KMS-11 (cell line): ENCODE measurements around the gene AXIN1.

Experiments
- H2AFZ ChIP-seq: fragments of 200-600 bp; sonication (generic); 2 replicates; pipeline ENCODE4 v1.6.1; 2016; ENCODE audit warnings: antibody characterized with exemption, mixed run types, low read depth
- H3K27ac ChIP-seq: fragments of 200-600 bp; sonication (generic); 2 replicates; pipeline ENCODE4 v1.6.1; 2016; ENCODE audit warnings: mild to moderate bottlenecking, mixed run types
- H3K27me3 ChIP-seq: fragments of 200-600 bp; sonication (generic); 2 replicates; pipeline ENCODE4 v1.6.1; 2017; ENCODE audit warnings: mild to moderate bottlenecking, low read depth, mixed run types, moderate library complexity; ENCODE audit not compliant: insufficient read depth
- H3K36me3 ChIP-seq: fragments of 200-600 bp; sonication (generic); 2 replicates; pipeline ENCODE4 v1.6.1; 2017; ENCODE audit warnings: mild to moderate bottlenecking, mixed run types; ENCODE audit not compliant: insufficient read depth
- H3K4me1 ChIP-seq: fragments of 200-600 bp; sonication (generic); 2 replicates; pipeline ENCODE4 v1.6.1; 2016; ENCODE audit warnings: mild to moderate bottlenecking, low read depth, mixed run types; ENCODE audit not compliant: poor library complexity, severe bottlenecking
- H3K4me2 ChIP-seq: fragments of 200-600 bp; sonication (generic); 2 replicates; pipeline ENCODE4 v1.7.0; 2016; ENCODE audit warnings: mild to moderate bottlenecking, mixed run types
- H3K4me3 ChIP-seq: fragments of 200-600 bp; sonication (generic); IDR thresholded peaks from 2 replicates; pipeline ENCODE4 v1.6.1; 2017; ENCODE audit warnings: low read depth, low read length, mixed read lengths; ENCODE audit not compliant: insufficient read depth
- H3K79me2 ChIP-seq: fragments of 200-600 bp; sonication (generic); 2 replicates; pipeline ENCODE4 v1.6.1; 2016; ENCODE audit warnings: low read depth, mixed run types; ENCODE audit not compliant: insufficient read depth
- H3K9ac ChIP-seq: fragments of 200-600 bp; sonication (generic); 2 replicates; pipeline ENCODE4 v1.6.1; 2016; ENCODE audit warnings: mild to moderate bottlenecking, mixed run types
- H4K20me1 ChIP-seq: fragments of 200-600 bp; sonication (generic); 2 replicates; pipeline ENCODE4 v1.6.1; 2016; ENCODE audit warnings: mild to moderate bottlenecking, mixed run types; ENCODE audit not compliant: insufficient read depth
- TF ChIP-seq, protein P1 (sequence below): fragments of 200-600 bp; sonication (generic); conservative IDR thresholded peaks from 2 replicates; pipeline ENCODE4 v1.6.1; 2017; ENCODE audit warnings: low read depth, mild to moderate bottlenecking, antibody characterized with exemption, low read length, moderate library complexity, mixed read lengths

The AXIN1 gene

DNA sequence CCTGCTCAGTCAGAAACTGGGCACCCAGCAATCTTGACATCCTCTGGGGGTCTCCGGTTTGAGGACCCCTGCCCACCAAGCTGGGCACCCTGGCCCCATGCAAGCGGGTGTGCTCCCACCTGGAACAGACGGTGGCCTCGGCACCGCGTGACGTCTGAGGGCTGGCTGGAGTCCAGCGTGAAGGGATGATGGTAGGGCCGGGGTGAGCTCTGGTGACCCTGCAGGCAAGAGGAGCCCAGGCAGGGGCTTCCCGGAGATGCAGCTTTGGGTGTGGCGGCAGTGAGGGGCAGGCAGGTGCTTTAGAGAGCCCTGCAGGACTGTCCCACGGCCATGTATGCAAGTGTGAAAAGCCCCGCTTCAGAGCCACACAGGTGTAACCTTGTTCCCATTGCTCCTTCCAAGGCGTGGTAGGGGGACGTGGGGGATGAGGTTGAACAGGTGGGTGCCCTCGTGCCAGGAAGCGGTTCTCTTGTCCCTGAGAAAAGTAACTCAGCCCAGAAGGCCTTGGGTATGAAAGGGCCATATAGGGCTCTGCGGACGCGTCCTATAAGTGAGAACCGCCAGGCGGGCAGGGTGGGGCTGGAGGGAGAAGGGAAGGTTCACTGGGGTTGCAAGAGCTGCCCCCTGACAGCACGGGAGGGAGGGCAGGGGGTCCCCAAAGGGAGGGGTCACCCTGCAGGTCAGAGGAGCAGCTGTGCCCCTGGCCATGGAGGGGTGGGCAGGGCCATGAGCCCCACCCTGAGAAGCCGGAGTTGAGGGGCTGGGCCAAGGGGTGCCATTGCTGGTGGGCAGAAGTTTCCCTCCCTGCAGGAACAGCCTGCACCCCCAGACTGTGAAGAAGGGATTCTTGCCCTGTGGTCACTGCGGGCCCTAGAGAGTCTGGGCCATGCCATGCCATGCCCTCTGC, 86.0 kb downstream of the AXIN1 start:
- H3K27ac ChIP-seq = no peak overlapping the region
- no peaks in the 10 kb centered on the region for H3K79me2 ChIP-seq
- TF ChIP-seq, protein P1, sequence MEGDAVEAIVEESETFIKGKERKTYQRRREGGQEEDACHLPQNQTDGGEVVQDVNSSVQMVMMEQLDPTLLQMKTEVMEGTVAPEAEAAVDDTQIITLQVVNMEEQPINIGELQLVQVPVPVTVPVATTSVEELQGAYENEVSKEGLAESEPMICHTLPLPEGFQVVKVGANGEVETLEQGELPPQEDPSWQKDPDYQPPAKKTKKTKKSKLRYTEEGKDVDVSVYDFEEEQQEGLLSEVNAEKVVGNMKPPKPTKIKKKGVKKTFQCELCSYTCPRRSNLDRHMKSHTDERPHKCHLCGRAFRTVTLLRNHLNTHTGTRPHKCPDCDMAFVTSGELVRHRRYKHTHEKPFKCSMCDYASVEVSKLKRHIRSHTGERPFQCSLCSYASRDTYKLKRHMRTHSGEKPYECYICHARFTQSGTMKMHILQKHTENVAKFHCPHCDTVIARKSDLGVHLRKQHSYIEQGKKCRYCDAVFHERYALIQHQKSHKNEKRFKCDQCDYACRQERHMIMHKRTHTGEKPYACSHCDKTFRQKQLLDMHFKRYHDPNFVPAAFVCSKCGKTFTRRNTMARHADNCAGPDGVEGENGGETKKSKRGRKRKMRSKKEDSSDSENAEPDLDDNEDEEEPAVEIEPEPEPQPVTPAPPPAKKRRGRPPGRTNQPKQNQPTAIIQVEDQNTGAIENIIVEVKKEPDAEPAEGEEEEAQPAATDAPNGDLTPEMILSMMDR = no peak
- H3K4me3 ChIP-seq = no peak overlapping the region
- H4K20me1 ChIP-seq = no peaks in the 10 kb centered on the region
- H3K36me3 ChIP-seq = no peaks in the 10 kb centered on the region
- peaks cover 3% of the 10 kb centered on the region; the same call in 1 of the 2 replicates for H3K27me3 ChIP-seq
- H3K4me1 ChIP-seq = no peaks in the 10 kb centered on the region
- H2AFZ ChIP-seq = no peak overlapping the region
- no peak overlapping the region for H3K4me2 ChIP-seq
- no peak overlapping the region for H3K9ac ChIP-seq

DNA sequence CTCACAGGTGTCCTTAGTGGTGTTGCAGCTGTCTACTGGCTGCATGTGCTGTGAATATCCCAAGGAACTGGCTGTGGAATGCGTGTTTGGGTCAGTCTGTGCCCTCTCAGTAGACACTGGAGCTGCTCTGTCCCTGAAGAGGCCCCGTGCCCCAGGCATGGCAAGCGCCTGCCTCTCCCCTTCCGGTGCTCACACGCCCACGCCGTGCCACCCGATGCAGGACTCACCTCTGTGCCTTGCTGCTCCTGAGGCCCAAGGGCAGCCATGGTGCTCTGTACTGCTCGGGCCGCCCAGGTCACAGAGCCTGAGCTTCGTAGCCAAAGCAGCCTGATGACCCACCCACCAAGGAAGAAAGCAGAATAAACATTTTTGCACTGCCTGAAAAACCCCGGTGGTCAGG, 86.8 kb downstream of the AXIN1 start:
- Histone ChIP-seq H3K27me3 (peaks cover 2% of the 10 kb centered on the region; the same call in 1 of the 2 replicates), H3K36me3 (no peaks in the 10 kb centered on the region)

DNA sequence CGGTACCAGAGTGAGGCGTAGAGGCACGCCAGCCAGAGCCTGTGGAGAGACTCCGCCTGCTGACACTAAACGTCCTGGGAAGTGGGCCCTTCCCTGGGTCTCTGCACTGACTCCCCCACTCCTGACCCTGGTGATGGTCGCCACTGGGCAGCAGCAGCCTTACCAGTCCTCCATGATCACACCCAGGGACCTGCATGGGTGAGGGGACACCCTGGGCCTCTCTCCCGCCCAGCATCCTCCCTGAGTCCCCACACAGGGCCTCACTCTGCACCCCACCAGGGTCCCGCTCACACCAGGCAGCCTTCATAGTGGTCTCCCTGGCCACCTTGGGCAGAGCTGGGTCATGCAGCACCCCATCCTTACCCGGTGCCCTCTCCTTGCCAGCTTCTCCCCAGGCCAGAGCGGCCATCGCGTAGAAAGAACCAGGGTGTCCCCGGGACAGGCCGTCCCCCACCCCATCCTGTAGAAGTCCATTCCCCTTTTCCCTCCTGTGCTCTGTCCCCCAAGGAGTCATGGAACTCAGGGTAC, 87.5 kb downstream of the AXIN1 start:
- H3K4me1 ChIP-seq = no peaks in the 10 kb centered on the region
- no peaks in the 10 kb centered on the region for H3K79me2 ChIP-seq
- H2AFZ ChIP-seq = no peak overlapping the region
- no peak overlapping the region for H3K9ac ChIP-seq
- H3K27ac ChIP-seq = no peak overlapping the region
- no peaks in the 10 kb centered on the region for H3K36me3 ChIP-seq
- no peak overlapping the region for H3K4me2 ChIP-seq
- no peaks in the 10 kb centered on the region for H4K20me1 ChIP-seq
- no peak overlapping the region for H3K4me3 ChIP-seq
- TF ChIP-seq, protein P1 = no peak
- peaks cover 2% of the 10 kb centered on the region; the same call in 1 of the 2 replicates for H3K27me3 ChIP-seq

More for the DNA sequence above, 86.8 kb downstream of the AXIN1 start:
- H4K20me1 ChIP-seq = no peaks in the 10 kb centered on the region
- H3K9ac ChIP-seq = no peak overlapping the region
- no peak overlapping the region for H3K4me2 ChIP-seq
- H2AFZ ChIP-seq = no peak overlapping the region
- H3K4me3 ChIP-seq = no peak overlapping the region
- no peaks in the 10 kb centered on the region for H3K4me1 ChIP-seq
- TF ChIP-seq, protein P1 = no peak
- H3K79me2 ChIP-seq = no peaks in the 10 kb centered on the region
- H3K27ac ChIP-seq = no peak overlapping the region

DNA sequence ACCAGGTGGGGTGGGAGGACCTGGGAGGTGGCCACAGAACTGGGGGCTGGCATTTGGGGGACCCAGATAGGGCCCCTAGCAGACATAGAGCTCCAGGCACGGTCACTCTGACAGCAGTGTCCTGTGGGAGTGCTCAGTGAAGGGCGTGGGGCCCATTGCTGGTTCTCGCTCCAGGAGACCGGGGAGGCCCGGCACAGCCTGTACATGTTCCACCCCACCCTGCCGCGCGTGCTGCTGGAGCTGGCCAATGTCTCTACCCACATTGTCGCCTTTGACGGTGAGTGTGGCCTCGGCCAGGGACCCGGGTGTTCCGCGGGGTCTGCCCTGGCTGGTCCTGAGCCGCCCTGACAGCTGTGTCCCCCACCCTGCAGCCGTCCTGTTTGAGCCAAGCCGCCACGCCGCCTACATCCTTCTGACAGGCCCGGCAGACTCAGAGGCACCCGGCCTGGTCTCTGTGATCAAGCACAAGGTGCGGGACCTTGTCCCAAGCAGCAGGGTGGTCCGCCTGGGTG, 88.0 kb downstream of the AXIN1 start:
- Histone ChIP-seq H4K20me1 (no peaks in the 10 kb centered on the region), H3K36me3 (no peaks in the 10 kb centered on the region), H3K27me3 (peaks cover 2% of the 10 kb centered on the region; the same call in 1 of the 2 replicates), H2AFZ (no peak overlapping the region), H3K27ac (no peak overlapping the region), H3K9ac (no peak overlapping the region), H3K4me1 (no peaks in the 10 kb centered on the region), H3K4me2 (no peak overlapping the region), H3K4me3 (no peak overlapping the region), H3K79me2 (no peaks in the 10 kb centered on the region)
- TF ChIP-seq, protein P1 = no peak
